CD14-positive monocyte (primary cell): ENCODE results near the gene ATP10D. TPM values are rescaled to one million over a fixed set of nuclear protein-coding genes. Genes with fewer than 3 reads are reported as not detected.
A peak's percentile ranks its signal among the peaks of the same experiment; 100 is the strongest.

Experiments
- DNase-seq, 3 donors: peaks; one replicate each; pipeline ENCODE4 v3.0.0-alpha.2; 2011 to 2022
- H2AFZ ChIP-seq: 2 replicates; pipeline ENCODE4 v1.6.0; 2012; ENCODE audit warnings: mild to moderate bottlenecking, low read depth, low read length, inconsistent platforms; ENCODE audit not compliant: insufficient read depth, poor library complexity, severe bottlenecking
- H3K27ac ChIP-seq, 2 donors: 1 replicate in 1 of 2; 2 replicates in 1 of 2; pipeline ENCODE4 v1.5.1; 2012 to 2013; ENCODE audit warnings: low read length in 2 of 2, control low read depth in 1 of 2, inconsistent platforms in 1 of 2, low read depth in 1 of 2, mild to moderate bottlenecking in 1 of 2
- H3K27me3 ChIP-seq, 2 donors: one replicate each; pipeline versions ENCODE4 v1.6.0 to v1.6.1; 2011 to 2013; ENCODE audit warnings: low read length in 2 of 2; ENCODE audit not compliant: control insufficient read depth in 2 of 2, insufficient read depth in 2 of 2
- H3K36me3 ChIP-seq, 2 donors: replicated peaks in 1 of 2; 1 replicate in 1 of 2; 2 replicates in 1 of 2; pipeline versions ENCODE4 v1.5.1 to v1.6.1; 2012 to 2013; ENCODE audit warnings: low read length in 2 of 2, control low read depth in 1 of 2, inconsistent platforms in 1 of 2, mild to moderate bottlenecking in 1 of 2; ENCODE audit not compliant: insufficient read depth in 2 of 2, control insufficient read depth in 1 of 2
- H3K4me1 ChIP-seq, 2 donors: 1 replicate in 1 of 2; 2 replicates in 1 of 2; pipeline versions ENCODE4 v1.5.1 to v1.6.1; 2012 to 2013; ENCODE audit warnings: low read length in 2 of 2, control low read depth in 1 of 2, inconsistent platforms in 1 of 2, mild to moderate bottlenecking in 1 of 2, moderate library complexity in 1 of 2; ENCODE audit not compliant: insufficient read depth in 2 of 2, control insufficient read depth in 1 of 2
- H3K4me2 ChIP-seq: replicated peaks from 2 replicates; pipeline ENCODE3; 2012; ENCODE audit warnings: low read length, moderate library complexity, mild to moderate bottlenecking; ENCODE audit not compliant: poor library complexity, severe bottlenecking; ENCODE audit errors: extremely low read depth
- H3K4me3 ChIP-seq, 3 experiments: fragments of 200-600 bp in 1 of 3; sonication (generic) in 1 of 3; replicated peaks in 1 of 3; 1 replicate in 2 of 3; 2 replicates in 1 of 3; pipeline ENCODE4 v1.5.1; 2011 to 2013; ENCODE audit warnings: low read length in 3 of 3, mild to moderate bottlenecking in 3 of 3, control low read depth in 2 of 3, low read depth in 2 of 3, inconsistent platforms in 1 of 3, moderate library complexity in 1 of 3
- H3K79me2 ChIP-seq: 2 replicates; pipeline ENCODE4 v1.6.0; 2012; ENCODE audit warnings: mild to moderate bottlenecking, control low read depth, inconsistent platforms, low read length, moderate library complexity; ENCODE audit not compliant: insufficient read depth
- H3K9ac ChIP-seq: 2 replicates; pipeline ENCODE4 v1.6.0; 2017; ENCODE audit warnings: low read length, mild to moderate bottlenecking; ENCODE audit not compliant: insufficient read depth, poor library complexity, severe bottlenecking
- H3K9me3 ChIP-seq, 2 donors: replicated peaks in 1 of 2; 1 replicate in 1 of 2; 2 replicates in 1 of 2; pipeline versions ENCODE4 v1.5.1 to v1.6.1; 2012 to 2013; ENCODE audit warnings: low read length in 2 of 2, control low read depth in 1 of 2; ENCODE audit not compliant: control insufficient read depth in 1 of 2, insufficient read depth in 1 of 2
- H4K20me1 ChIP-seq: 2 replicates; pipeline ENCODE4 v1.6.0; 2012; ENCODE audit warnings: mild to moderate bottlenecking, low read length, control low read depth, moderate library complexity; ENCODE audit not compliant: insufficient read depth
- H3K27ac Mint-ChIP-seq, 7 donors: one replicate each; pipeline ENCODE4 v1.8.0; 2020; ENCODE audit warnings: mild to moderate bottlenecking in 7 of 7, mixed read lengths in 7 of 7, moderate library complexity in 6 of 7, inconsistent platforms in 2 of 7
- H3K27me3 Mint-ChIP-seq, 3 donors: one replicate each; pipeline ENCODE4 v1.8.0; 2021 to 2022; ENCODE audit warnings: low read depth in 3 of 3, mild to moderate bottlenecking in 3 of 3, mixed read lengths in 3 of 3, moderate library complexity in 3 of 3, inconsistent platforms in 1 of 3
- H3K36me3 Mint-ChIP-seq, 2 donors: one replicate each; pipeline ENCODE4 v1.8.0; 2020; ENCODE audit warnings: mixed read lengths in 2 of 2, inconsistent platforms in 1 of 2, mild to moderate bottlenecking in 1 of 2
- H3K4me1 Mint-ChIP-seq: one replicate; pipeline ENCODE4 v1.8.0; 2020; ENCODE audit warnings: mild to moderate bottlenecking, mixed read lengths
- H3K4me3 Mint-ChIP-seq, 2 donors: one replicate each; pipeline ENCODE4 v1.8.0; 2020; ENCODE audit warnings: mild to moderate bottlenecking in 2 of 2, mixed read lengths in 2 of 2, moderate library complexity in 1 of 2
- H3K9me3 Mint-ChIP-seq, 7 donors: one replicate each; pipeline ENCODE4 v1.8.0; 2020 to 2022; ENCODE audit warnings: mixed read lengths in 7 of 7, mild to moderate bottlenecking in 6 of 7, moderate library complexity in 6 of 7, inconsistent platforms in 2 of 7
- CTCF ChIP-seq: fragments of 200-600 bp; IDR thresholded peaks from one replicate; pipeline ENCODE4 v1.8.0; 2022; ENCODE audit warnings: antibody characterized with exemption, mild to moderate bottlenecking
- WGBS: methylation state at CpG from one replicate; pipeline ENCODE4 v1.1.5; 2013; ENCODE audit warnings: missing lambda C conversion rate; ENCODE audit not compliant: insufficient coverage; 5-methylcytosine and 5-hydroxymethylcytosine counted together
- intact Hi-C, 2 donors: fragments of 100-400 bp; cut with micrococcal nuclease; formaldehyde crosslinking; loops; one replicate each; pipeline versions ENCODE4 v1.15.0 to v1.15.1; 2023
- polyA plus RNA-seq, 3 donors: library from polyadenylated mRNA; depleted of rRNA in 1 of 3; unstranded in 2 of 3; stranded (reverse) in 1 of 3; fragments of 300-500 nt in 2 of 3; fragments of >200 nt in 1 of 3; fragmentation: Illumina TruSeq in 2 of 3; gene quantifications; 1 replicate in 2 of 3; 2 replicates in 1 of 3; pipeline ENCODE4 v1.2.3, GENCODE V29; 2012 to 2021

ATP10D gene
- polyA plus RNA-seq, 3 donors = 8.4 to 16.9 (median 14.1) TPM

- Histone ChIP-seq H3K9ac (no peak overlapping the region), H4K20me1 (no peaks in the 10 kb centered on the region), H3K79me2 (no peaks in the 10 kb centered on the region), H3K4me2 (no peak overlapping the region), H2AFZ (no peak overlapping the region), H3K27ac (no peak overlapping the region), H3K4me1 (no peaks in the 10 kb centered on the region), H3K4me3 (no peak overlapping the region), H3K9me3 (no peaks in the 10 kb centered on the region), H3K36me3 (peaks cover 77 to 97% of the 10 kb centered on the region in 2 donors), H3K27me3 (no peaks in the 10 kb centered on the region)
- Mint-ChIP-seq H3K27me3 (peaks cover 0 to 2% (median 0%) of the 10 kb centered on the region in 3 donors), H3K4me3 (no peak overlapping the region), H3K27ac (peak overlapping the region in 1 of 7 donors; percentile 26), H3K4me1 (peaks cover 6% of the 10 kb centered on the region), H3K9me3 (no peaks in the 10 kb centered on the region), H3K36me3 (peaks cover 83 to 91% of the 10 kb centered on the region in 2 donors)
- 100% methylated on average over 1 of the region's 3 CpGs for WGBS
- no peak for DNase-seq
- intact Hi-C loops = no loop called here
- TF ChIP-seq CTCF = no peak
These were observed 87.9 kb downstream of the ATP10D start for GRCh38 chr4:47572981-47573380.

- Mint-ChIP-seq H3K36me3 (peaks cover 85 to 94% of the 10 kb centered on the region in 2 donors), H3K9me3 (peaks cover 0 to 3% (median 0%) of the 10 kb centered on the region in 7 donors), H3K4me3 (no peak overlapping the region), H3K4me1 (no peaks in the 10 kb centered on the region), H3K27me3 (no peaks in the 10 kb centered on the region), H3K27ac (peak overlapping the region in 1 of 7 donors; percentile 26)
- no peaks in the 10 kb centered on the region for H3K79me2 ChIP-seq
- no peaks in the 10 kb centered on the region for H3K9me3 ChIP-seq
- no peak overlapping the region for H3K4me2 ChIP-seq
- H3K4me3 ChIP-seq = no peak overlapping the region
- no peak overlapping the region for H3K9ac ChIP-seq
- 100% methylated on average over 2 of the region's 7 CpGs for WGBS
- intact Hi-C loops = no loop called here
- H3K27ac ChIP-seq = no peak overlapping the region
- no peaks in the 10 kb centered on the region for H4K20me1 ChIP-seq
- no peak overlapping the region for H2AFZ ChIP-seq
- no peaks in the 10 kb centered on the region for H3K27me3 ChIP-seq
- no peak for DNase-seq
- no peak for TF ChIP-seq CTCF
- no peaks in the 10 kb centered on the region for H3K4me1 ChIP-seq
- peaks cover 84 to 99% of the 10 kb centered on the region in 2 donors for H3K36me3 ChIP-seq
These were observed 92.9 kb downstream of the ATP10D start for GRCh38 chr4:47577779-47578553.
